Neural progenitor cell (in vitro differentiated cells): Measurements from ENCODE around the gene CCDC78. TPM values are rescaled to one million over a fixed set of nuclear protein-coding genes. Genes with fewer than 3 reads are reported as not detected.
A peak's percentile ranks its signal among the peaks of the same experiment; 100 is the strongest.

Experiments used
- DNase-seq: peaks from one replicate; pipeline ENCODE4 v3.0.0-alpha.2; 2016; ENCODE audit warnings: low spot score
- H2AFZ ChIP-seq: fragments of 200-600 bp; sonication (generic); replicated peaks from 2 replicates; pipeline ENCODE4 v1.6.1; 2016; ENCODE audit warnings: antibody characterized with exemption
- H3F3A ChIP-seq: fragments of 200-600 bp; sonication (generic); 2 replicates; pipeline ENCODE4 v1.6.1; 2016; ENCODE audit warnings: antibody characterized with exemption, low read depth
- H3K27ac ChIP-seq: fragments of 200-600 bp; sonication (generic); 2 replicates; pipeline ENCODE4 v1.5.1; 2016; ENCODE audit warnings: mild to moderate bottlenecking
- H3K27me3 ChIP-seq: fragments of 200-600 bp; sonication (generic); 2 replicates; pipeline ENCODE4 v1.6.1; 2016; ENCODE audit warnings: mild to moderate bottlenecking, moderate library complexity
- H3K36me3 ChIP-seq: fragments of 200-600 bp; sonication (generic); 2 replicates; pipeline ENCODE4 v1.5.1; 2016
- H3K4me1 ChIP-seq: fragments of 200-600 bp; sonication (generic); 2 replicates; pipeline ENCODE4 v1.6.1; 2016; ENCODE audit warnings: mixed run types
- H3K4me2 ChIP-seq: fragments of 200-600 bp; sonication (generic); 2 replicates; pipeline ENCODE4 v1.6.1; 2016
- H3K4me3 ChIP-seq: fragments of 200-600 bp; sonication (generic); 2 replicates; pipeline ENCODE4 v1.5.1; 2016
- H3K79me2 ChIP-seq: fragments of 200-600 bp; sonication (generic); 2 replicates; pipeline ENCODE4 v1.6.1; 2016; ENCODE audit warnings: low read depth
- H3K9ac ChIP-seq: fragments of 200-600 bp; sonication (generic); 2 replicates; pipeline ENCODE4 v1.6.1; 2016
- H3K9me3 ChIP-seq: fragments of 200-600 bp; sonication (generic); 2 replicates; pipeline ENCODE4 v1.5.1; 2016; ENCODE audit warnings: low read depth
- H4K20me1 ChIP-seq: fragments of 200-600 bp; sonication (generic); 2 replicates; pipeline ENCODE4 v1.6.1; 2016; ENCODE audit warnings: low read depth
- H3K27ac Mint-ChIP-seq: 3 replicates; pipeline ENCODE4 v1.8.0; 2021; ENCODE audit warnings: mixed read lengths
- H3K27me3 Mint-ChIP-seq: 2 replicates; pipeline ENCODE4 v1.8.0; 2022; ENCODE audit warnings: low read depth, mild to moderate bottlenecking, inconsistent platforms, moderate library complexity, mixed read lengths; ENCODE audit not compliant: insufficient read depth
- H3K36me3 Mint-ChIP-seq: 3 replicates; pipeline ENCODE4 v1.8.0; 2021; ENCODE audit warnings: mixed read lengths
- H3K4me1 Mint-ChIP-seq: 3 replicates; pipeline ENCODE4 v1.8.0; 2021; ENCODE audit warnings: mixed read lengths
- H3K4me3 Mint-ChIP-seq: 3 replicates; pipeline ENCODE4 v1.8.0; 2021; ENCODE audit warnings: mild to moderate bottlenecking, moderate library complexity, mixed read lengths
- H3K9me3 Mint-ChIP-seq: 3 replicates; pipeline ENCODE4 v1.8.0; 2020; ENCODE audit warnings: mixed read lengths
- EZH2 ChIP-seq: fragments of 200-600 bp; sonication (generic); IDR thresholded peaks from 2 replicates; pipeline ENCODE4 v1.6.1; 2017; ENCODE audit warnings: antibody characterized with exemption, mild to moderate bottlenecking, moderate library complexity
- EZH2phosphoT487 ChIP-seq: fragments of 200-600 bp; sonication (generic); IDR thresholded peaks from 2 replicates; pipeline ENCODE4 v1.6.1; 2017; ENCODE audit warnings: antibody characterized with exemption
- total RNA-seq: library from RNA; depleted of rRNA; stranded (reverse); fragments of >200 nt; gene quantifications from 2 replicates; pipeline ENCODE4 v1.2.3, GENCODE V29; 2015; ENCODE audit warnings: low replicate concordance
- TF ChIP-seq, protein P1 (sequence below): fragments of 200-600 bp; sonication (generic); IDR thresholded peaks from 2 replicates; pipeline ENCODE4 v1.5.1; 2017; ENCODE audit warnings: antibody characterized with exemption, mild to moderate bottlenecking

CCDC78 gene
- total RNA-seq, 1 donor from 2014 or later = 0.67 TPM

DNA sequence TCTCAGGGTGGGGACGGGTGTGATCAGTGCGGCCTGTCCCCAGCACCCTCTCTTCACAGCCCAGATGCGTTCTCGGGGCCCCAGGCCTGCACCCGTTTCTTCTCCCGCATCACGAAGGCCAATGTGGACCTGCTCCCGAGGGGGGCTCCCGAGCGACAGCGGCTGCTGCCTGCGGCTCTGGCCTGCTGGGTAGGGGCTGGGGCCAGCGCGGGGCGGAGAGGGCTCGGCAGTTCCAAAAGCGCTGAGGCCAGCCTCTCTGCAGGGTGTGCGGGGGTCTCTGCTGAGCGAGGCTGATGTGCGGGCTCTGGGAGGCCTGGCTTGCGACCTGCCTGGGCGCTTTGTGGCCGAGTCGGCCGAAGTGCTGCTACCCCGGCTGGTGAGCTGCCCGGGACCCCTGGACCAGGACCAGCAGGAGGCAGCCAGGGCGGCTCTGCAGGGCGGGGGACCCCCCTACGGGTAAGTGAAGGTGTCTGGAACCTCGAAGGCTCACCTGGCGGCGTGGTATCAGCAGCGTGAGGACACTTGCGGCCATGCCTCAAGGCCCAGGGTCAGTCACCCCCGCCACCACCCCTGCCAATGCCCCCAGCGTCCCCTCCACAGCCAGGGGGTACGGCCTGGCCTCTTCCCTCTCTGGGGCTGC lies 38.7 kb upstream of the CCDC78 start:
- H3K27ac ChIP-seq = no peak overlapping the region
- H3K36me3 Mint-ChIP-seq = no peaks in the 10 kb centered on the region
- H4K20me1 ChIP-seq = no peaks in the 10 kb centered on the region
- no peak overlapping the region for H3K27ac Mint-ChIP-seq
- no peak overlapping the region for H3K4me3 ChIP-seq
- H3K9ac ChIP-seq = no peak overlapping the region
- H3K9me3 Mint-ChIP-seq = no peaks in the 10 kb centered on the region
- peaks cover 2% of the 10 kb centered on the region for H3K27me3 Mint-ChIP-seq
- no peak overlapping the region for H3K4me3 Mint-ChIP-seq
- no peaks in the 10 kb centered on the region for H3K36me3 ChIP-seq
- no peak for DNase-seq
- peaks cover 6% of the 10 kb centered on the region for H3K4me1 ChIP-seq
- H3K79me2 ChIP-seq = no peaks in the 10 kb centered on the region
- peaks cover 5% of the 10 kb centered on the region for H3K4me1 Mint-ChIP-seq
- H2AFZ ChIP-seq = no peak overlapping the region
- no peak for TF ChIP-seq EZH2
- no peak for TF ChIP-seq EZH2phosphoT487
- TF ChIP-seq, protein P1, sequence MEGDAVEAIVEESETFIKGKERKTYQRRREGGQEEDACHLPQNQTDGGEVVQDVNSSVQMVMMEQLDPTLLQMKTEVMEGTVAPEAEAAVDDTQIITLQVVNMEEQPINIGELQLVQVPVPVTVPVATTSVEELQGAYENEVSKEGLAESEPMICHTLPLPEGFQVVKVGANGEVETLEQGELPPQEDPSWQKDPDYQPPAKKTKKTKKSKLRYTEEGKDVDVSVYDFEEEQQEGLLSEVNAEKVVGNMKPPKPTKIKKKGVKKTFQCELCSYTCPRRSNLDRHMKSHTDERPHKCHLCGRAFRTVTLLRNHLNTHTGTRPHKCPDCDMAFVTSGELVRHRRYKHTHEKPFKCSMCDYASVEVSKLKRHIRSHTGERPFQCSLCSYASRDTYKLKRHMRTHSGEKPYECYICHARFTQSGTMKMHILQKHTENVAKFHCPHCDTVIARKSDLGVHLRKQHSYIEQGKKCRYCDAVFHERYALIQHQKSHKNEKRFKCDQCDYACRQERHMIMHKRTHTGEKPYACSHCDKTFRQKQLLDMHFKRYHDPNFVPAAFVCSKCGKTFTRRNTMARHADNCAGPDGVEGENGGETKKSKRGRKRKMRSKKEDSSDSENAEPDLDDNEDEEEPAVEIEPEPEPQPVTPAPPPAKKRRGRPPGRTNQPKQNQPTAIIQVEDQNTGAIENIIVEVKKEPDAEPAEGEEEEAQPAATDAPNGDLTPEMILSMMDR = no peak
- H3K27me3 ChIP-seq = no peaks in the 10 kb centered on the region
- H3K9me3 ChIP-seq = no peaks in the 10 kb centered on the region
- H3F3A ChIP-seq = no peaks in the 10 kb centered on the region
- no peak overlapping the region for H3K4me2 ChIP-seq

DNA sequence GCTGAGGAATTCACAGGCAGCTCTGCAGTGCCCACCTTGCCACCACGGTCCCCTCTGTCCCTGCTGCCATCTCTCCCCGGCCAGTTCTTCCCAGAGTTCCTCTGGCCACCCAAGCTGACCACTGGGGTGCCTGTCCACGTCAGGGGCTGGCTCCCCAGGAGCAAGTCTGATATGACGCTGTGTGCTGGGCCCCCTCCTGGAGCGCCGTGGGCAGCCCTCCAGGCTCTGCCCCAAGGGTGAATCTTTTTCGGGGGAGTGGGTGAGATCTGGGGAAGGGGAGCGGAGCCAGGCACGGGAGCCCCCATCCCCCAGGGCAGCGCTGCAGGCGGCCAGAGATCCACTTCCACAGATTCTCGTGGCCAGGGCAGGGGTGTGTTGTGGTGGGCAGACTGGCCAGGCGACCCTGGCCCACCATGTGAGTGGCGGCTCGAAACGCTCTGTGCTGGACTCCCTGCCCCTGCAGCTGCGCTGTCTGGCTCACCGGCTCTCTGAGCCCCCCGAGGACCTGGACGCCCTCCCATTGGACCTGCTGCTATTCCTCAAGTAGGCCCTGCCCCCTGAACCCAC lies 38.0 kb upstream of the CCDC78 start:
- no peaks in the 10 kb centered on the region for H3K9me3 Mint-ChIP-seq

DNA sequence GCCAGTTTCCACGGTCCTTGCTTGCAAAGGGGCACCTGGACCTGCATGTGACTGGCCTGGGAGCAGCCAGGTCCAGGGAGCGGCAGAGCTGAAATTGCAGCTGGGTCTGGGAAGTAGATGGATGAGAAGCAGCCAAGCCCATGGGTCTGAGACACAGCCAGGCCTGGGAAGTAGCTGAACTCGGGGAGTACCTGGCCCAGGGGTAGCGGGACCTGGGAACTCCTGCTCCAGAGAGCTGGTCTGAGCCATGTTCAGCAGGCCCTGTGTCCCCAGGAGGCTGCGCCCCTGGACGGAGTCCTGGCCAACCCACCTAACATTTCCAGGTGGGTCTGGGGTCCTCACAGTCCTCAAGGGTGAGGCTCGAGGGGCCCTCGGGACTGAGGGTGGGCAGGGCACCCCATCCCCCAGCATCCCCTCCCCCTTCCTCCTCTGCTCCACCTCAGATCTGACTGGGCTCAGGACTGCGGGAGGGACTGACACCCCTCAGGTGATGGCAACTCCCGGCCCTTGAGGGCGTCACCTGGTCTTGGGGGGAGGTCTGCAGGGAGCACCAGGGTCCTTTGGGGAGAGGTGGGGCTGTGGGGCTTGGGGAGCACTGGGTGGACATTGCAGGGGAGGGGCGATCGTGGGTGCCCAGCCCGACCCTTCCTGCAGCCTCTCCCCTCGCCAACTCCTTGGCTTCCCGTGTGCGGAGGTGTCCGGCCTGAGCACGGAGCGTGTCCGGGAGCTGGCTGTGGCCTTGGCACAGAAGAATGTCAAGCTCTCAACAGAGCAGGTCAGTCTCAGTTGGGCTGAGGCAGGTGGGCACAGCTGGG lies 37.3 kb upstream of the CCDC78 start:
- H3K27me3 ChIP-seq = no peaks in the 10 kb centered on the region
- TF ChIP-seq, protein P1 = no peak
- TF ChIP-seq EZH2phosphoT487 (no peak), EZH2 (no peak)
- DNase-seq = no peak
- H3K9me3 ChIP-seq = no peaks in the 10 kb centered on the region
- no peak overlapping the region for H3K4me3 ChIP-seq
- Mint-ChIP-seq H3K27ac (no peak overlapping the region), H3K9me3 (no peaks in the 10 kb centered on the region), H3K27me3 (peaks cover 4% of the 10 kb centered on the region), H3K4me1 (peaks cover 9% of the 10 kb centered on the region), H3K4me3 (no peak overlapping the region), H3K36me3 (no peaks in the 10 kb centered on the region)
- no peaks in the 10 kb centered on the region for H3K79me2 ChIP-seq
- H3K4me2 ChIP-seq = no peak overlapping the region
- H4K20me1 ChIP-seq = no peaks in the 10 kb centered on the region
- no peak overlapping the region for H3K27ac ChIP-seq
- no peak overlapping the region for H3K9ac ChIP-seq
- H3K36me3 ChIP-seq = no peaks in the 10 kb centered on the region
- H3K4me1 ChIP-seq = peaks cover 8% of the 10 kb centered on the region
- H3F3A ChIP-seq = peaks cover 7% of the 10 kb centered on the region
- H2AFZ ChIP-seq = no peak overlapping the region

More for the DNA sequence above, 38.0 kb upstream of the CCDC78 start:
- Histone ChIP-seq H3K9me3 (no peaks in the 10 kb centered on the region), H4K20me1 (no peaks in the 10 kb centered on the region), H3K4me2 (no peak overlapping the region), H3K4me1 (peaks cover 8% of the 10 kb centered on the region), H3K27ac (no peak overlapping the region), H2AFZ (no peak overlapping the region), H3K27me3 (no peaks in the 10 kb centered on the region), H3F3A (peaks cover 6% of the 10 kb centered on the region), H3K79me2 (no peaks in the 10 kb centered on the region), H3K4me3 (no peak overlapping the region), H3K36me3 (no peaks in the 10 kb centered on the region), H3K9ac (no peak overlapping the region)
- Mint-ChIP-seq H3K4me3 (no peak overlapping the region), H3K36me3 (no peaks in the 10 kb centered on the region), H3K4me1 (peaks cover 9% of the 10 kb centered on the region), H3K27ac (peak overlapping the region; percentile 72), H3K27me3 (peaks cover 3% of the 10 kb centered on the region)
- DNase-seq = no peak
- TF ChIP-seq EZH2phosphoT487 = no peak
- TF ChIP-seq, protein P1 = no peak
- no peak for TF ChIP-seq EZH2
